Renal cortical epithelial cell (primary cell): Measurements from ENCODE around the gene GRK2. TPM values are rescaled to one million over a fixed set of nuclear protein-coding genes. Genes with fewer than 3 reads are reported as not detected.

Experiments
- DNase-seq: peaks from one replicate; pipeline ENCODE4 v3.0.0-alpha.2; 2011; ENCODE audit warnings: low read depth
- total RNA-seq: library from RNA; depleted of rRNA; stranded (reverse); fragments of >200 nt; gene quantifications from 2 replicates; pipeline ENCODE4 v1.2.3, GENCODE V29; 2014

Gene GRK2
- total RNA-seq, 1 donor from 2014 or later = 71.8 TPM

DNA sequence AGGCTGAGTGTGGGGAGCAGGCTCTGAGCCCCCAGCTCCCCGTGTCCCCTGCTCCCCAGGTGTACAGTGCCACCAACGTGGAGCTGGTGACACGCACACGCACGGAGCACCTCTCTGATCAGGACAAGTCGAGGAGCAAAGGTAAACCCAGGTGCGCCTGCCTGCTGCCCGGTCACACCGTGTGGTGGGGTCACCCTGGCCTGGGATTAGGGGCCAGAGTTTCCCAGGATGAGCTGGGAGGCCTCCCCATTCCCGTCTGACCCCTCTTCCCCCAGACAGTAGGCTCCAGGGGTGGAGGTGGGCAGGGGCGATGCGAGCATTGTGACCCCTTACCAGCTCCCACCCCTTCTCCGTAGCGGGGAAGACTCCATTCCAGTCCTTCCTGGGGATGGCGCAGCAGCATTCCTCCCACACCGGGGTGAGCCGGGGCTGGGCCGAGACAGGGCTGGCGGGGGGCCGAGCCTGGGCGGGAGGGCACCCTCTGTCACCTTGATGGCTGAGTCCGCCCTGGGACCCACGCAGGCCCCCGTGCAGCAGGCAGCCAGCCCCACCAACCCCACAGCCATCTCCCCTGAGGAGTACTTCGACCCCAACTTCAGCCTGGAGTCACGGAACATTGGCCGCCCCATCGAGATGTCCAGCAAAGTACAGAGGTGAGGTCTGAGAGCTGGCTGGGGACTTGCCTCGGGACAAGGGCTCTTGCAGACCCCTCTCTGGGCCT lies 33.4 kb downstream of the GRK2 start:
- DNase-seq = no peak

DNA sequence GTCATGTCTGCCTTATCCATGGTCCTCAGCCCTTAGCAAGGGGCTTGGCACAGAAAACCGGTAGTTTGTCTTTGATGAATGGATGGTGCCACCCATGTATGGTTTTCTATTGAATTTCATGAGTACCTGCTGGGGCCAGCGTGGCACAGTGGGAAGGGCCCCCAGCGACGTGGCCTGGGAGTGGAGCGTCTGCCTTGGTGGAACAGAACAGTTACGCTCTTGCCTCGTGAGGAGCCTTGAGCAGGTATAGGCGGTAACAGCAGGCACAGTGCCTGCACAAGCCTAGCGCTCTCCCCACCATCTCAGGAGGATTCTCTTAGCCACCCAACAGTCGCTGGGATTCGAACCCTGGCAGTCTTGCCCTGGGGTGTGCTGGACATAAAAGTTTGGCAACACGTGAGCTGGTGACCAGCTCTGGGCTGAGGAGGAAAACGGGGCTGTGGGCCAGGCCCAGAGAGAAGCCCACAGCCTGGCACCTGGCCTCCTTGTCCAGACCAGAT lies 34.0 kb downstream of the GRK2 start:
- no peak for DNase-seq

DNA sequence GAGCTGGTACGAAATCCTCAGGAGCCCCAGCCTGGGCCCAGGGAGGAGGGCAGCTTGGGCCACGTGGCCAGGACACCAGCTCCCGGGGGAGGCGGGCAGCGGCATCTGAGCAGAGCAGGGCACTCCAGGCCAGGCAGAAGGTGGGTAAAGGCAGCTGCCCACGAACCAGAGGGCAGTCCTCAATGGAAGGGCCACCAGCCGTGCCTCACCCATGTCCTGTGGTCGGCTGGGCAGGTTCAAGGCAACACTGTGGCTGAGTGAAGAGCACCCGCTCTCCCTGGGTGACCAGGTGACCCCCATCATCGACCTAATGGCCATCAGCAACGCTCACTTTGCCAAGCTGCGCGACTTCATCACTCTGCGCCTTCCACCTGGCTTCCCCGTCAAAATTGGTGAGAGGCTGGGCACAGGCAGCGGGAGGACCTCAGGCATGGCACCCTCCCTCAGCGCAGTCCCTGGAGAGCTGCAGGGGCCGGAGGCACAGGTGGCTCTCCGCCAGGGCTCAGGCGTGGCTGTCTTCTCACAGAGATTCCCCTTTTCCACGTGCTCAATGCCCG lies 34.6 kb downstream of the GRK2 start:
- no peak for DNase-seq

GRCh38 chr11:67301313-67301921 lies 35.1 kb downstream of the GRK2 start:
- DNase-seq = no peak

DNA sequence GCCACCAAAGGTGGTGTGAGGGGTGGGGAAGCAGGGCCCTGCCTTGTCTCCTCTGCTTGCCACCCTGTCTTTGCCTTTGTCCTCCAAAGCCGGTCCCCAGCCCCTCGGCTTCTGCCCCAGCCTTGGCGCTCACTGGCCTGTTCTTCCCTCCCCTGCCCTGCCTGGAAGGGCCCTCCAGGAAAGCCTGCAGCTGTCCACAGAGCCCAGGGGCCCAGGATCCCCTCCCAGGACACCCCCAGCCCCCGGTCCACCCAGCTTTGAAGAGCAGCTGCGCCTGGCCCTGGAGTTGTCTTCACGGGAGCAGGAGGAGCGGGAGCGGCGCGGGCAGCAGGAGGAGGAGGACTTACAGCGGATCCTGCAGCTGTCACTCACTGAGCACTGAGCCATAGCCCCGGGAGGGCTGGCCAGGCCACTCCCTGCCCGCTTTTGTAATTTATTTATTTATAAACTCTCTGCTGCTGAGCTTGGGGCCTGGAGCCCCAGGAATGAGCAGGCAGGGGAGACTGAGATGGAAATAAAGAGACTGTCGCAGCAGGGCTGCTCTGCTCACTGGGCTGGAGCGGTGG lies 35.8 kb downstream of the GRK2 start:
- DNase-seq = peak; percentile 78

- DNase-seq = peak; percentile 25
Measured at GRCh38 chr11:67302571-67303131, 36.4 kb downstream of the GRK2 start.

DNA sequence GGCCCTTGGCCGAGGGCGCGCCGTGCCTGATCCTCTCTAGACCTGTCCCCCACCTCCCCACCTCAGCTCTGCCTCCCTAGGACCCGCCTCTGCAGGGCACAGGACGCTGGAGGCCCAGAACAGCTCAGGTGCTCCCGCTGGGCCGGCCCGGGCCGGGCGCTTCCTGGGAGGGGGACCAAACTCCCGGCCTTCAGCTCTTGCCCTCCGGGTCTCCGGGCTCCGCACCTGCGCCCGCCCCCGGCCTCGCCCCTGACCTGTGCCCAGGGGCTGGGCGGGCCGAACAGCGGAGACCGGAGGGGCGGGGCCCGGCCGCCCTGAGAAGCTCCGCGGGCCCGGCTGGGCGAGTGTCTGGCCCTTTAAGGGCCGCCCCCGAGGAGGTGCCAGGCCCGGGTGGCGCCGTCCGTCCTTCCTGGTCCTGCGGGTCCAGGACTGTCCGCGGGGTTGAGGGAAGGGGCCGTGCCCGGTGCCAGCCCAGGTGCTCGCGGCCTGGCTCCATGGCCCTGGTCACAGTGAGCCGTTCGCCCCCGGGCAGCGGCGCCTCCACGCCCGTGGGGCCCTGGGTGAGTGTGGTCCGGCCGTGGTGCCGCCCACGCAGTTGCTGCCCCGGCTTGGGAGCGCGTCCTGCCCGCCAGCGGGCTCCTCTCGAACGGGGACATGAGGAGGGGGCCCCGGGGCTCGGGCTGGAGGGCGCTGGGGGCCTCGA lies 37.0 kb downstream of the GRK2 start, which contains the start of gene SSH3:
SSH3 (plus strand) TSS at position 399 of the 703 bp plus-strand sequence; CDS start at position 495, 96 bp downstream.
- peak; percentile 25 for DNase-seq

DNA sequence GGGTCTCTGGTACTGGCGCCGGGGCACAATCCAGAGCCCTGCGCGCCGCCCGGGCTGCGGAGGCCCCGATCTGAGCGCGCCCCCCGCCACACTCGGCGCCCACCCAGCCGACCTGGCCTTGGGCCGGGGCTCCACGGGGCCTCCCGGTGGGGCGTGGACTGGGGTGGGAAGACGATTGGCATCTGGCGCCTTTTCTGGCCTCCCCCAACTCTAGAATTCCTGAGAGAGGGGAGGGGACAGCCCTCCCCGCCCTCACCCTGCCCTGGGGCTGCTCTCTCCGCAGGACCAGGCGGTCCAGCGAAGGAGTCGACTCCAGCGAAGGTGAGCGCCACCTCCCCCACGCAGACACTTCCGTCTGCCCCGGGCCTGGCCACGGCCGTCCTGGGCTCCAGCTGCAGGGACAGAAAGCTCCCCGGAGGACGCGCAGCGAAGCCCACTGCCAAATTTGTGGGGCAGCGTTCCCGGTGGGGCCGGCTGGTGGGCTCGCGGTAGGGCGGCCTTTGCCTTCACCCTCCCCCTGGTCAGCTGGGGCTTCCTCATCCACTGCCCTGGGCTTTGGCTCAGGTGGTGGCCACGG lies 37.6 kb downstream of the GRK2 start:
- no peak for DNase-seq

- DNase-seq = no peak
Measured at GRCh38 chr11:67304511-67305113, 38.3 kb downstream of the GRK2 start.

DNA sequence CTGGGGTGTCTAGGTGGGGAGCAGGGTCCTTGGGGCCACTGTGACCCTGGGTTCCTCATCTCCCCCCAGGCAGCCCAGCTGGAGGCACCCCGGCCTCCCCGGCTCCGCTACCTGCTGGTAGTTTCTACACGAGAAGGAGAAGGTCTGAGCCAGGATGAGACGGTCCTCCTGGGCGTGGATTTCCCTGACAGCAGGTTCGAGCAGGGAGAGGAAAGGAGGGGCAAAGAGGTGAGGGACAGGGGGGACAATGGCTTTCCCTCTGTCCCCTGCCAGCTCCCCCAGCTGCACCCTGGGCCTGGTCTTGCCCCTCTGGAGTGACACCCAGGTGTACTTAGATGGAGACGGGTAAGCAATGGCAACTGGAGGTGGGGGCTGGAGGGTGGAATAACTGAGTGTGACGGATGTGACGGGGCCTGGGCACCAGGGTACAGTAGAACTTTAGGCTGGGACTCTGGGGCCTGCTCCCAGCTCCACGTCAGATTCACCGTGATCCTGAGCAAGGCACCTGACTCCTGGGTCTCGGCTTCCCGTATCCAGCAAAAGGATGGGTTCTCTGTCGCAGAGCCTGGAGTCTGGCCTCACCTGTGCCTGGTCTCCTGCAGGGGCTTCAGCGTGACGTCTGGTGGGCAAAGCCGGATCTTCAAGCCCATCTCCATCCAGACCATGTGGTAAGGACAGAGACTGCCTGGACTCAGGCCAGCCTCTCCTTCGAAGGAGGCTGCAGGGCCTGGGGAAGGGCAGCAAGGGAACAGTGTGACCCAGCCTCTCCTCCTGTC lies 40.7 kb downstream of the GRK2 start:
- DNase-seq = no peak

DNA sequence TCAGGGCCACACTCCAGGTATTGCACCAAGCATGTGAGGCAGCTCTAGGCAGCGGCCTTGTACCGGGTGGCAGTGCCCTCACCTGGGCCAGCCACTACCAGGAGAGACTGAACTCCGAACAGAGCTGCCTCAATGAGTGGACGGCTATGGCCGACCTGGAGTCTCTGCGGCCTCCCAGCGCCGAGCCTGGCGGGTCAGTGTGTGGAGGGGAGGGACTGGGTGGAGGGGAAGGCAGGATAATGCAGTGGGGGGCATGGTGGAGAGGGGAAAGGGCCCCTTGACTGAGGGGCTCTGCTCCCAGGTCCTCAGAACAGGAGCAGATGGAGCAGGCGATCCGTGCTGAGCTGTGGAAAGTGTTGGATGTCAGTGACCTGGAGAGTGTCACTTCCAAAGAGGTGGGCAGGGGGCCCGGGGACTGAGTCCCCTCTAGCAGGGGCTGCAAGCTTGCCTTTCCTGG lies 41.3 kb downstream of the GRK2 start:
- DNase-seq = no peak

DNA sequence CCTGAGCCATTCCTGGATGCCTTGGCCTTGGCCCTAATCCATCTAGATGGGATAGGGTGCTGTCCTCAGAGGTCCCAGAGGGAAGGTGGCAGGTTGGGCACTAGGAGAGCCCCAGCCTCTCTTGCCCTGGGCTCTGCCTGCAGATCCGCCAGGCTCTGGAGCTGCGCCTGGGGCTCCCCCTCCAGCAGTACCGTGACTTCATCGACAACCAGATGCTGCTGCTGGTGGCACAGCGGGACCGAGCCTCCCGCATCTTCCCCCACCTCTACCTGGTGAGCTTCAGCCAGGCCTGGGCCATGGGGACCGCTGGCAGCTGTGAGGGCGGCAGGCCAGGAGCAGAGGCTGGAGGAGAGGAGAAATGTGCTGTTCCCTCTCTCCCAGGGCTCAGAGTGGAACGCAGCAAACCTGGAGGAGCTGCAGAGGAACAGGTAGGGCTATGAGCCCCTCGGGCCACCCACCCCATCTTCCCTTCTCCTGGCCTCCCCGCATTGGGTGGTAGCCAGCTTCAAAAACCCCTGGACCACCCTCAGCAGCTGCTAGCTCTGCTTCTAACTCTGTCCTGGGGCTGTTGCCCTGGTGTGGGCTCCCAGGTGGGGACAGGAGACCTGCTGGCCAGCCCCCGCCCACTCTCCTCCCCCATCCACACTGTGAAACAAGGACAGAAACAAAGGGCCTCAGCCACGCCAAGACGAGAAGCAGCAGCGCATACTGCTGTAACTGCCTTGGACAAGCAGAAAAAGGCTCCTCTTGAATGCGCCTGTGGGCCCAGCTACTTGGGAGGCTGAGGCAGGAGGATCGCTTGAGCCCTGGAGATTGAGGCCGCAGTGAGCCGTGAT lies 42.0 kb downstream of the GRK2 start:
- no peak for DNase-seq

GRCh38 chr11:67309166-67309565 lies 42.9 kb downstream of the GRK2 start:
- DNase-seq = no peak

DNA sequence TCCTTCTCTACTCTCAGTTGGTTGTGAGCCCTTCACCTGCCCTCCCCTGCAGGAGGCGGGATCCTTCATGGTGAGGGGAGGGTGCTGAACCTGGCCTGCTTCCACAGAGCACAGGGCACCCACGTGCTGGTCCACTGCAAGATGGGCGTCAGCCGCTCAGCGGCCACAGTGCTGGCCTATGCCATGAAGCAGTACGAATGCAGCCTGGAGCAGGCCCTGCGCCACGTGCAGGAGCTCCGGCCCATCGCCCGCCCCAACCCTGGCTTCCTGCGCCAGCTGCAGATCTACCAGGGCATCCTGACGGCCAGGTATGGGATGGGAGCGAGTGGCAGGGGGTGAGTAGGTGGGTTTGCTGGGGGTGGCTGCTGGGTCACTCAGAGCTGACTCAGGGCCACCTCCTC lies 43.4 kb downstream of the GRK2 start:
- no peak for DNase-seq

- no peak for DNase-seq
Measured at GRCh38 chr11:67310246-67311050, 44.2 kb downstream of the GRK2 start.

- DNase-seq = no peak
Measured at GRCh38 chr11:67311051-67311555, 44.8 kb downstream of the GRK2 start.

- DNase-seq = no peak
Measured at GRCh38 chr11:67311556-67312082, 45.3 kb downstream of the GRK2 start.
